Activated CD4-positive, alpha-beta T cell treated with anti-CD3 and anti-CD28 coated beads for 36 hours (primary cell): ENCODE data around the gene TNFRSF21. TPM values are rescaled to one million over a fixed set of nuclear protein-coding genes. Genes with fewer than 3 reads are reported as not detected.
"Not testable (repeated sequence)": the region's sequence is repeated elsewhere in the genome, so short reads cannot be mapped to it uniquely, and the experiment has no call there.

ENCODE experiments used
- ATAC-seq: fragments of 200-7000 bp; cut with Tn5 transposase; one replicate; pipeline ENCODE4 v1.10.0; 2021; ENCODE audit warnings: mild to moderate bottlenecking, moderate library complexity
- CTCF ChIA-PET: fragments of 350-600 bp; sonication (Branson Sonifier 250); formaldehyde crosslinking; loops from one replicate; lab custom pipeline; 2021; ENCODE audit warnings: antibody characterized with exemption; lab: Charles Lee
- POLR2A ChIA-PET: fragments of 350-600 bp; sonication (Branson Sonifier 250); formaldehyde crosslinking; loops from one replicate; lab custom pipeline; 2021; ENCODE audit warnings: antibody characterized with exemption, inconsistent platforms; lab: Charles Lee
- DNase-seq: peaks from one replicate; pipeline ENCODE4 v3.0.0-alpha.2; 2020
- H3K27ac Mint-ChIP-seq: one replicate; pipeline ENCODE4 v1.8.0; 2021; ENCODE audit warnings: mixed read lengths
- H3K27me3 Mint-ChIP-seq: one replicate; pipeline ENCODE4 v1.8.0; 2021; ENCODE audit warnings: mixed read lengths
- H3K36me3 Mint-ChIP-seq: one replicate; pipeline ENCODE4 v1.8.0; 2021; ENCODE audit warnings: low read depth, mixed read lengths
- H3K4me1 Mint-ChIP-seq: one replicate; pipeline ENCODE4 v1.8.0; 2021; ENCODE audit warnings: mixed read lengths
- H3K4me3 Mint-ChIP-seq: one replicate; pipeline ENCODE4 v1.8.0; 2021; ENCODE audit warnings: mild to moderate bottlenecking, moderate library complexity, mixed read lengths
- H3K9me3 Mint-ChIP-seq: one replicate; pipeline ENCODE4 v1.8.0; 2021; ENCODE audit warnings: low read depth, mixed read lengths
- intact Hi-C, 2 experiments: fragments of 100-400 bp; cut with DNase I in 1 of 2; cut with micrococcal nuclease in 1 of 2; formaldehyde crosslinking; loops; one replicate each; pipeline versions ENCODE4 v1.14.2 to v1.15.1; 2022 to 2024; cut with DNase I, micrococcal nuclease
- total RNA-seq, 2 experiments: library from RNA; stranded (reverse); gene quantifications; one replicate each; pipeline ENCODE4 v1.2.3, GENCODE V29; 2021

TNFRSF21 gene
- total RNA-seq, 2 experiments from 2014 or later, result 2.6 to 2.8 TPM

- no peaks in the 10 kb centered on the region for H3K4me1 Mint-ChIP-seq
- H3K36me3 Mint-ChIP-seq, result no peaks in the 10 kb centered on the region
- peaks cover 3% of the 10 kb centered on the region for H3K9me3 Mint-ChIP-seq
- DNase-seq (no peak), ATAC-seq (no peak)
- ChIA-PET POLR2A (no interaction called here), CTCF (interaction anchor here (0.7 to 1.3 kb wide), 2 partner anchors 58 to 181 kb away, joined by 3 read pairs; no protein-coding TSS in a partner anchor)
- intact Hi-C loops, result no loop called here
- no peaks in the 10 kb centered on the region for H3K27me3 Mint-ChIP-seq
- no peak overlapping the region for H3K27ac Mint-ChIP-seq
- no peak overlapping the region for H3K4me3 Mint-ChIP-seq
These were observed 23.4 kb downstream of the TNFRSF21 start for GRCh38 chr6:47286301-47286700.

GRCh38 chr6:47283993-47284392 lies 25.7 kb downstream of the TNFRSF21 start:
- intact Hi-C loops, result no loop called here
- H3K36me3 Mint-ChIP-seq, result no peaks in the 10 kb centered on the region
- no peak for DNase-seq
- ChIA-PET POLR2A (no interaction called here), CTCF (no interaction called here)
- H3K27ac Mint-ChIP-seq, result no peak overlapping the region
- ATAC-seq, result no peak
- no peak overlapping the region for H3K4me3 Mint-ChIP-seq
- H3K4me1 Mint-ChIP-seq, result no peaks in the 10 kb centered on the region
- H3K27me3 Mint-ChIP-seq, result peaks cover 1% of the 10 kb centered on the region
- H3K9me3 Mint-ChIP-seq, result no peaks in the 10 kb centered on the region

GRCh38 chr6:47278545-47278944 lies 31.2 kb downstream of the TNFRSF21 start:
- DNase-seq (no peak), ATAC-seq (no peak)
- Mint-ChIP-seq H3K9me3 (no peaks in the 10 kb centered on the region), H3K4me1 (no peaks in the 10 kb centered on the region), H3K36me3 (no peaks in the 10 kb centered on the region), H3K27ac (no peak overlapping the region), H3K27me3 (peaks cover 1% of the 10 kb centered on the region), H3K4me3 (no peak overlapping the region)
- intact Hi-C loops, result no loop called here
- POLR2A ChIA-PET, result no interaction called here
- CTCF ChIA-PET, result no interaction called here

- DNase-seq (no peak), ATAC-seq (no peak)
- Mint-ChIP-seq H3K36me3 (no peaks in the 10 kb centered on the region), H3K27ac (no peak overlapping the region), H3K27me3 (peaks cover 1% of the 10 kb centered on the region), H3K9me3 (no peaks in the 10 kb centered on the region), H3K4me1 (no peaks in the 10 kb centered on the region), H3K4me3 (no peak overlapping the region)
- ChIA-PET CTCF (interaction anchor here (0.8 kb wide), 1 partner anchor 32 kb away, joined by 3 read pairs; the partner anchor contains the start of gene TNFRSF21), POLR2A (no interaction called here)
- intact Hi-C loops, result no loop called here
These were observed 32.0 kb downstream of the TNFRSF21 start for GRCh38 chr6:47277702-47278101.

- peaks cover 1% of the 10 kb centered on the region for H3K27me3 Mint-ChIP-seq
- DNase-seq, result no peak
- CTCF ChIA-PET, result interaction anchor here (0.6 to 0.9 kb wide), 3 partner anchors 21 to 101 kb away, joined by 3 to 4 read pairs (median 3); no protein-coding TSS in a partner anchor
- H3K4me1 Mint-ChIP-seq, result no peaks in the 10 kb centered on the region
- intact Hi-C loops, result no loop called here
- no peak overlapping the region for H3K27ac Mint-ChIP-seq
- H3K36me3 Mint-ChIP-seq, result no peaks in the 10 kb centered on the region
- POLR2A ChIA-PET, result no interaction called here
- ATAC-seq, result no peak
- no peaks in the 10 kb centered on the region for H3K9me3 Mint-ChIP-seq
- H3K4me3 Mint-ChIP-seq, result no peak overlapping the region
These were observed 33.3 kb downstream of the TNFRSF21 start for GRCh38 chr6:47276377-47276776.

GRCh38 chr6:47275640-47276039 lies 34.1 kb downstream of the TNFRSF21 start:
- intact Hi-C loops, result no loop called here
- ATAC-seq, result no peak
- POLR2A ChIA-PET, result no interaction called here
- Mint-ChIP-seq H3K27me3 (peaks cover 3% of the 10 kb centered on the region), H3K27ac (no peak overlapping the region), H3K4me3 (no peak overlapping the region), H3K36me3 (no peaks in the 10 kb centered on the region), H3K9me3 (no peaks in the 10 kb centered on the region), H3K4me1 (no peaks in the 10 kb centered on the region)
- CTCF ChIA-PET, result no interaction called here
- no peak for DNase-seq

GRCh38 chr6:47275132-47275531 lies 34.6 kb downstream of the TNFRSF21 start:
- H3K27me3 Mint-ChIP-seq, H3K9me3 Mint-ChIP-seq, H3K4me1 Mint-ChIP-seq, CTCF ChIA-PET, H3K27ac Mint-ChIP-seq, ATAC-seq, intact Hi-C loops, DNase-seq, POLR2A ChIA-PET, H3K36me3 Mint-ChIP-seq, H3K4me3 Mint-ChIP-seq: not testable (repeated sequence)

- intact Hi-C loops, result no loop called here
- ATAC-seq, result no peak
- ChIA-PET CTCF (no interaction called here), POLR2A (no interaction called here)
- Mint-ChIP-seq H3K36me3 (no peaks in the 10 kb centered on the region), H3K4me1 (no peaks in the 10 kb centered on the region), H3K27me3 (peaks cover 1% of the 10 kb centered on the region), H3K9me3 (no peaks in the 10 kb centered on the region), H3K4me3 (no peak overlapping the region), H3K27ac (no peak overlapping the region)
- no peak for DNase-seq
These were observed 41.0 kb downstream of the TNFRSF21 start for GRCh38 chr6:47268572-47269187.

GRCh38 chr6:47267301-47267700 lies 42.4 kb downstream of the TNFRSF21 start:
- H3K4me3 Mint-ChIP-seq, result no peak overlapping the region
- H3K27me3 Mint-ChIP-seq, result peaks cover 1% of the 10 kb centered on the region
- no peak for ATAC-seq
- no peak overlapping the region for H3K27ac Mint-ChIP-seq
- no peaks in the 10 kb centered on the region for H3K4me1 Mint-ChIP-seq
- CTCF ChIA-PET, result no interaction called here
- intact Hi-C loops, result no loop called here
- DNase-seq, result no peak
- POLR2A ChIA-PET, result no interaction called here
- H3K36me3 Mint-ChIP-seq, result no peaks in the 10 kb centered on the region
- no peaks in the 10 kb centered on the region for H3K9me3 Mint-ChIP-seq

GRCh38 chr6:47265971-47266370 lies 43.7 kb downstream of the TNFRSF21 start:
- DNase-seq, result no peak
- Mint-ChIP-seq H3K4me1 (no peaks in the 10 kb centered on the region), H3K27ac (no peak overlapping the region), H3K9me3 (no peaks in the 10 kb centered on the region), H3K27me3 (peaks cover under 1% of the 10 kb centered on the region), H3K36me3 (no peaks in the 10 kb centered on the region), H3K4me3 (no peak overlapping the region)
- intact Hi-C loops, result no loop called here
- CTCF ChIA-PET, result interaction anchor here (0.6 kb wide), 1 partner anchor 45 kb away, joined by 3 read pairs; no protein-coding TSS in a partner anchor
- ATAC-seq, result no peak
- POLR2A ChIA-PET, result no interaction called here

- H3K4me1 Mint-ChIP-seq, result no peaks in the 10 kb centered on the region
- CTCF ChIA-PET, result no interaction called here
- intact Hi-C loops, result no loop called here
These were observed 44.9 kb downstream of the TNFRSF21 start for GRCh38 chr6:47264775-47265184.

GRCh38 chr6:47263268-47263667 lies 46.4 kb downstream of the TNFRSF21 start:
- H3K4me1 Mint-ChIP-seq, result no peaks in the 10 kb centered on the region
- DNase-seq (no peak), ATAC-seq (no peak)
- no peak overlapping the region for H3K4me3 Mint-ChIP-seq
- intact Hi-C loops, result no loop called here
- CTCF ChIA-PET, result interaction anchor here (0.6 kb wide), 1 partner anchor 57 kb away, joined by 3 read pairs; no protein-coding TSS in a partner anchor
- H3K36me3 Mint-ChIP-seq, result no peaks in the 10 kb centered on the region
- H3K27me3 Mint-ChIP-seq, result no peaks in the 10 kb centered on the region
- no peaks in the 10 kb centered on the region for H3K9me3 Mint-ChIP-seq
- POLR2A ChIA-PET, result no interaction called here
- no peak overlapping the region for H3K27ac Mint-ChIP-seq

More at GRCh38 chr6:47264775-47265184, 44.9 kb downstream of the TNFRSF21 start:
- no peaks in the 10 kb centered on the region for H3K36me3 Mint-ChIP-seq
- H3K9me3 Mint-ChIP-seq, result no peaks in the 10 kb centered on the region
- DNase-seq, result no peak
- H3K27ac Mint-ChIP-seq, result no peak overlapping the region
- no peak for ATAC-seq
- POLR2A ChIA-PET, result no interaction called here
- H3K4me3 Mint-ChIP-seq, result no peak overlapping the region
- no peaks in the 10 kb centered on the region for H3K27me3 Mint-ChIP-seq
